PC-3 (cell line): ENCODE measurements around the gene SEZ6L2. TPM values are rescaled to one million over a fixed set of nuclear protein-coding genes. Genes with fewer than 3 reads are reported as not detected.
"Not testable (repeated sequence)": the region's sequence is repeated elsewhere in the genome, so short reads cannot be mapped to it uniquely, and the experiment has no call there.

Source experiments
- ATAC-seq: fragments of 200-7000 bp; cut with Tn5 transposase; 2 replicates; pipeline ENCODE4 v1.9.1; 2020; ENCODE audit warnings: mild to moderate bottlenecking, moderate library complexity
- BruUV-seq: library from RNA; stranded (reverse); fragments of 400-500 nt; replicated peaks from 2 replicates; lab custom pipeline; 2021; lab: Mats Ljungman, UMichigan
- CTCF ChIA-PET: fragments of 300-600 bp; sonication (Branson Sonifier 250); formaldehyde crosslinking; loops from one replicate; lab custom pipeline; 2022; ENCODE audit warnings: antibody characterized with exemption; lab: Charles Lee
- POLR2A ChIA-PET: fragments of 300-600 bp; sonication (Branson Sonifier 250); formaldehyde crosslinking; loops from one replicate; lab custom pipeline; 2022; ENCODE audit warnings: antibody characterized with exemption; ENCODE audit not compliant: unreplicated experiment; lab: Charles Lee
- DNase-seq: peaks from one replicate; pipeline ENCODE4 v3.0.0-alpha.2; 2015
- H2AFZ ChIP-seq: fragments of 300-600 bp; sonication (generic); 2 replicates; pipeline ENCODE4 v1.6.0; 2016; ENCODE audit warnings: antibody characterized with exemption, low read length
- H3F3A ChIP-seq: fragments of 300-600 bp; sonication (generic); one replicate; pipeline ENCODE4 v1.6.0; 2017; ENCODE audit warnings: antibody characterized with exemption, low read length, control low read depth, mild to moderate bottlenecking; ENCODE audit not compliant: unreplicated experiment
- H3K27ac ChIP-seq: fragments of 300-600 bp; sonication (generic); 2 replicates; pipeline ENCODE4 v1.5.1; 2016; ENCODE audit warnings: mild to moderate bottlenecking, low read length
- H3K27me3 ChIP-seq: fragments of 300-600 bp; sonication (generic); 2 replicates; pipeline ENCODE4 v1.6.1; 2016; ENCODE audit warnings: low read length, mixed read lengths
- H3K36me3 ChIP-seq: fragments of 300-600 bp; sonication (generic); 2 replicates; pipeline ENCODE4 v1.6.1; 2016; ENCODE audit warnings: low read depth, mixed run types, low read length, mixed read lengths
- H3K4me1 ChIP-seq: fragments of 300-600 bp; sonication (generic); 2 replicates; pipeline ENCODE4 v1.5.1; 2016; ENCODE audit warnings: low read length; ENCODE audit not compliant: insufficient read depth
- H3K4me2 ChIP-seq: fragments of 300-600 bp; sonication (generic); 2 replicates; pipeline ENCODE4 v1.6.0; 2016; ENCODE audit warnings: low read length
- H3K4me3 ChIP-seq: fragments of 300-600 bp; sonication (generic); 2 replicates; pipeline ENCODE4 v1.5.1; 2016; ENCODE audit warnings: mild to moderate bottlenecking, low read length, mixed read lengths
- H3K79me2 ChIP-seq: fragments of 300-600 bp; sonication (generic); 2 replicates; pipeline ENCODE4 v1.6.1; 2017; ENCODE audit warnings: low read length, mixed read lengths
- H3K9ac ChIP-seq: fragments of 300-600 bp; sonication (generic); 2 replicates; pipeline ENCODE4 v1.6.0; 2016; ENCODE audit warnings: mild to moderate bottlenecking, low read length
- H3K9me2 ChIP-seq: fragments of 300-600 bp; sonication (generic); replicated peaks from 2 replicates; pipeline ENCODE4 v1.6.1; 2016; ENCODE audit warnings: mixed run types, low read length, mixed read lengths
- H3K9me3 ChIP-seq: fragments of 300-600 bp; sonication (generic); 2 replicates; pipeline ENCODE4 v1.6.1; 2016; ENCODE audit warnings: low read length, mixed read lengths
- H4K20me1 ChIP-seq: fragments of 300-600 bp; sonication (generic); 2 replicates; pipeline ENCODE4 v1.6.1; 2016; ENCODE audit warnings: low read length, mixed read lengths
- CTCF ChIP-seq: fragments of 300-600 bp; sonication (generic); conservative IDR thresholded peaks from 2 replicates; pipeline ENCODE4 v1.5.1; 2017; ENCODE audit warnings: antibody characterized with exemption, low read depth, mild to moderate bottlenecking, low read length
- EZH2 ChIP-seq: fragments of 300-600 bp; sonication (generic); IDR thresholded peaks from one replicate; pipeline ENCODE4 v1.6.1; 2017; ENCODE audit warnings: antibody characterized with exemption, mild to moderate bottlenecking, low read length; ENCODE audit not compliant: unreplicated experiment
- EZH2phosphoT487 ChIP-seq: fragments of 300-600 bp; sonication (generic); IDR thresholded peaks from 2 replicates; pipeline ENCODE4 v1.6.1; 2018; ENCODE audit warnings: mild to moderate bottlenecking, antibody characterized with exemption, low read length, borderline replicate concordance
- intact Hi-C: fragments of 100-400 bp; cut with micrococcal nuclease; formaldehyde crosslinking; loops from 2 replicates; pipeline ENCODE4 v1.9.0; 2023
- total RNA-seq: library from RNA; depleted of rRNA; stranded (reverse); fragments of >200 nt; gene quantifications from 2 replicates; pipeline ENCODE4 v1.2.3, GENCODE V29; 2014

Gene SEZ6L2
- total RNA-seq, 1 experiment from 2014 or later: 25.3 TPM

DNA sequence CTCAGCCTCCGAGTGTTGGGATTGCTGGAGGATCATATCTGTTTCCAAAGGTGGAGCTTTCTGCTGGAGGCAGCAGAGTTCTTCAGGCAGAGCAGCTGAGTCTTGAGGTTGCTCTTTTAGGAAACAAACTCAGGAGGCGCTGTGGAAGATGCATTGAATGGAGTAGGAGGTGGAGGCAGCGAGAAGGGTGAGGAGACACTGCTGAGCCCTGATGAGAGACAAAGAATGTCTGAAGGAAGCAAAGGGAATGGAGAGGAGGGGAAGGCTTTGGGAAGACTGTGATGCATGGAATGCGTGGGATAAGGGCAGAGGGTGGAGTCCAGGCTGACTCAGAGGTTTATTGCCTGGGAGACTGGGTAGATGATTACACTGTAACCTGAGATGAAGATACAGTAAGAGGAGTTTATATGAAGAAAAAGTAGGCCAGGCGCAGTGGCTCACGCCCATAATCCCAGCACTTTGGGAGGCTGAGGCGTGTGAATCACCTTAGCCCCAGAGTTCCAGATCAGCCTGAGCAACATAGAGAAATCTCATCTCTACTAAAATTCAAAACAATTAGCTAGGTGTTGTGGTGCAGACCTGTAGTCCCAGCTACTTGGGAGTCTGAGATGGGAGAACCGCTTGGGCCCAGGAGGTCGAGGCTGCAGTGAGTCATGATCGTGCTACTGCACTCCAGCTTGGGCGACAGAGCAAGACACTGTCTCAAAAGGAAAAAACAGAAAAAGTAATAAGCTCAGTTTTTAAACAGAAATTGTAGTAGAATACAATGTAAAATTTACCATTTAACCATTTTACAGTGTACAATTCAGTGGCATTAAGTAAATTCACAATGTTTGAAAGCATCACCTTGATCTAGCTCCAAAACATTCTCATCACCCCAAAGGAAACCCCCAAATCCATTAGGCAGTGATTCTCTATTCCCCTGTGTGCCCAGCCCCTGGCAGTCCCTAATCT lies 44.8 kb upstream of the SEZ6L2 start:
- H3K9ac ChIP-seq: peak overlapping the region; percentile 77
- CTCF ChIA-PET: interaction anchor here (0.6 to 1.0 kb wide), 2 partner anchors 44 to 88 kb away, joined by 3 read pairs; partner anchors contain the start of gene ASPHD1
- H3K9me2 ChIP-seq: no peaks in the 10 kb centered on the region
- H3K9me3 ChIP-seq: no peaks in the 10 kb centered on the region
- peak overlapping the region; percentile 48; the same call in 1 of the 2 replicates for H2AFZ ChIP-seq
- peak overlapping the region; percentile 98 for H3K27ac ChIP-seq
- H3K4me1 ChIP-seq: peaks cover 20% of the 10 kb centered on the region
- peak; percentile 45 for TF ChIP-seq CTCF
- no peak for TF ChIP-seq EZH2phosphoT487
- no peak for TF ChIP-seq EZH2
- H3K4me2 ChIP-seq: peak overlapping the region; percentile 94
- no peaks in the 10 kb centered on the region for H3K36me3 ChIP-seq
- BruUV-seq: TSS peak; percentile 82
- intact Hi-C loops: loop anchor here (2.0 kb wide), 1 partner anchor 17 kb away; the partner anchor contains the start of gene KCTD13
- H3F3A ChIP-seq: peaks cover 9% of the 10 kb centered on the region
- H3K79me2 ChIP-seq: no peaks in the 10 kb centered on the region
- DNase-seq (peak; percentile 95), ATAC-seq (peak; percentile 99)
- POLR2A ChIA-PET: interaction anchor here (0.6 to 1.1 kb wide), 4 partner anchors 25 to 132 kb away, joined by 3 to 6 read pairs (median 4); partner anchors contain the start of gene TAOK2
- H3K4me3 ChIP-seq: peak overlapping the region; percentile 50
- H4K20me1 ChIP-seq: no peaks in the 10 kb centered on the region
- no peaks in the 10 kb centered on the region for H3K27me3 ChIP-seq

GRCh38 chr16:29940656-29941055 lies 41.3 kb upstream of the SEZ6L2 start:
- no TSS peak for BruUV-seq

DNA sequence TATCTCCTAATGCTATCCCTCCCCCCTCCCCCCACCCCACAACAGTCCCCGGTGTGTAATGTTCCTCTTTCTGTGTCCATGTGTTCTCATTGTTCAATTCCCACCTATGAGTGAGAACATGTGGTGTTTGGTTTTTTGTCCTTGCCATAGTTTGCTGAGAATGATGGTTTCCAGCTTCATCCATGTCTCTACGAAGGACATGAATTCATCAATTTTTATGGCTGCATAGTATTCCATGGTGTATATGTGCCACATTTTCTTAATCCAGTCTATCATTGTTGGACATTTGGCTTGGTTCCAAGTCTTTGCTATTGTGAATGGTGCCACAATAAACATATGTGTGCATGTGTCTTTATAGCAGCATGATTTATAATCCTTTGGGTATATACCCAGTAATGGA lies 32.4 kb upstream of the SEZ6L2 start:
- intact Hi-C loops, BruUV-seq, CTCF ChIA-PET, DNase-seq, H3K4me3 ChIP-seq, H2AFZ ChIP-seq, H3K36me3 ChIP-seq, H4K20me1 ChIP-seq, ATAC-seq, H3K9me3 ChIP-seq, H3K9ac ChIP-seq, H3K9me2 ChIP-seq, H3K4me2 ChIP-seq, H3K4me1 ChIP-seq, POLR2A ChIA-PET, H3F3A ChIP-seq, H3K79me2 ChIP-seq, H3K27me3 ChIP-seq, H3K27ac ChIP-seq: not testable (repeated sequence)

More at GRCh38 chr16:29940656-29941055, 41.3 kb upstream of the SEZ6L2 start:
- Histone ChIP-seq H3K27me3 (no peaks in the 10 kb centered on the region), H3K4me1 (peaks cover 20% of the 10 kb centered on the region), H3K79me2 (no peaks in the 10 kb centered on the region), H3K9me3 (no peaks in the 10 kb centered on the region), H3K9me2 (no peaks in the 10 kb centered on the region), H3K4me3 (no peak overlapping the region), H3K36me3 (no peaks in the 10 kb centered on the region), H3K27ac (no peak overlapping the region), H3K9ac (no peak overlapping the region), H2AFZ (no peak overlapping the region), H3K4me2 (no peak overlapping the region), H4K20me1 (no peaks in the 10 kb centered on the region), H3F3A (peaks cover 9% of the 10 kb centered on the region)
- ChIA-PET POLR2A (no interaction called here), CTCF (no interaction called here)
- TF ChIP-seq EZH2 (no peak), EZH2phosphoT487 (no peak), CTCF (no peak)
- intact Hi-C loops: no loop called here
- no peak for ATAC-seq
- DNase-seq: no peak
